Psoas muscle (tissue), 8 donors: ENCODE data around the gene GDAP1L1. TPM values are rescaled to one million over a fixed set of nuclear protein-coding genes. Genes with fewer than 3 reads are reported as not detected.

Experiments
- ATAC-seq, 4 donors: fragments of 200-7000 bp; cut with Tn5 transposase; one replicate each; pipeline ENCODE4 v1.9.1; 2020; ENCODE audit warnings: moderate library complexity in 3 of 4, mild to moderate bottlenecking in 2 of 4
- DNase-seq, 2 donors: peaks; one replicate each; pipeline ENCODE4 v3.0.0-alpha.2; 2020
- H3K27ac ChIP-seq: fragments of 200-600 bp; one replicate; pipeline ENCODE4 v1.8.0; 2022
- H3K27me3 ChIP-seq, 3 donors: fragments of 200-600 bp in 1 of 3; one replicate each; pipeline versions ENCODE4 v1.6.1 to v1.8.0; 2013 to 2022; ENCODE audit warnings: low read length in 2 of 3, mild to moderate bottlenecking in 2 of 3, moderate library complexity in 1 of 3; ENCODE audit not compliant: insufficient read depth in 3 of 3
- H3K36me3 ChIP-seq, 2 donors: fragments of 200-600 bp in 1 of 2; one replicate each; pipeline versions ENCODE4 v1.6.1 to v1.8.0; 2013 to 2022; ENCODE audit warnings: low read depth in 1 of 2, mild to moderate bottlenecking in 1 of 2, moderate library complexity in 1 of 2; ENCODE audit not compliant: insufficient read depth in 1 of 2
- H3K4me1 ChIP-seq: fragments of 200-600 bp; one replicate; pipeline ENCODE4 v1.8.0; 2022
- H3K4me3 ChIP-seq: fragments of 200-600 bp; one replicate; pipeline ENCODE4 v1.8.0; 2022; ENCODE audit warnings: mild to moderate bottlenecking
- H3K9me3 ChIP-seq: fragments of 200-600 bp; one replicate; pipeline ENCODE4 v1.8.0; 2022
- CTCF ChIP-seq: fragments of 200-600 bp; IDR thresholded peaks from one replicate; pipeline ENCODE4 v1.8.0; 2022; ENCODE audit warnings: antibody characterized with exemption
- WGBS, 3 donors: extraction: QIAGEN DNeasy Blood & Tissue Kit; methylation state at CpG; one replicate each; pipeline versions ENCODE4 v1.1.6 to v1.1.7; 2013; 5-methylcytosine and 5-hydroxymethylcytosine counted together
- intact Hi-C, 2 donors: fragments of 100-400 bp; cut with DNase I; formaldehyde crosslinking; loops; one replicate each; pipeline versions ENCODE4 v1.11.0 to v1.14.2; 2022
- polyA plus RNA-seq, 3 donors: library from polyadenylated mRNA; stranded (reverse); fragments of 200-250 nt; gene quantifications; one replicate each; pipeline ENCODE4 v1.2.3, GENCODE V29; 2013
- total RNA-seq, 4 donors: library from RNA; stranded (reverse); fragmentation: NEBNext Ultra II Directional in 2 of 4; extraction: Animal tissue kit (Norgen Biotek cat#: 25700) in 2 of 4; gene quantifications; one replicate each; pipeline versions ENCODE4 v1.2.1 to v1.2.4, GENCODE V29; 2021 to 2023
- donor health status: healthy with polysubstance abuse.
- donor health status: DM: no; HTN: no; CAD: no; lungs with moderate emphysema.
- donor health status: Bipolar disorder and iron deficiency.
- donor health status: healthy.
- donor health status: DM: yes; HTN: yes; CAD: no.
- donor health status: DM: no; HTN: no; CAD: no.
- donor health status: DM: no; HTN: no; CAD: no.
- donor health status: DM: yes; HTN: yes; CAD: no.

Gene GDAP1L1
- total and polyA plus RNA-seq, 7 donors, result 0.04 TPM; not detected in 6

DNA sequence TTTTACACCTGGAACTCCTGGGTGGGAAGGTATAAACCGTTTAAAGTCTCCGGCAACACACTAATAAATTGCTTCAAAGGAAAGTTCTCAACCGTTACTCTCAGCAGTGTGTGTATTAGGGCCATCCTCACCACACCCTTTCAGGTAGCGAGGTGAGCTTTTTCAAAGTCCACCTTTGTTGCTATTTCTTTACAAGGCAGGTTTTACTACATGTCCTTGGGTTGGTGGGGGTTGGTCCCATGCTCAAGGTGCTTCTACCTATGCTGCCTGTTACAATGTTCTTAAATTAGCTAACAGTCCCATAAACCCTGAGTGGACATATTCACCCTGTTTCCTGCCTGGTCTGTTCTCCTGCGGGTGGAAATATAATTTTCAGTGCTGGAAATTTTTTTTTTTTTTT is 23.4 kb upstream of the GDAP1L1 start:
- Histone ChIP-seq H3K9me3 (no peaks in the 10 kb centered on the region), H3K4me3 (no peak overlapping the region), H3K27ac (no peak overlapping the region), H3K36me3 (peaks cover 0 to 17% of the 10 kb centered on the region in 2 donors), H3K27me3 (no peaks in the 10 kb centered on the region), H3K4me1 (no peaks in the 10 kb centered on the region)
- no peak for DNase-seq
- no peak for ATAC-seq
- WGBS, 3 donors, result 80 to 84% (median 80%) methylated on average over 5 of the region's 5 CpGs
- TF ChIP-seq CTCF, result no peak
- intact Hi-C loops, result no loop called here

DNA sequence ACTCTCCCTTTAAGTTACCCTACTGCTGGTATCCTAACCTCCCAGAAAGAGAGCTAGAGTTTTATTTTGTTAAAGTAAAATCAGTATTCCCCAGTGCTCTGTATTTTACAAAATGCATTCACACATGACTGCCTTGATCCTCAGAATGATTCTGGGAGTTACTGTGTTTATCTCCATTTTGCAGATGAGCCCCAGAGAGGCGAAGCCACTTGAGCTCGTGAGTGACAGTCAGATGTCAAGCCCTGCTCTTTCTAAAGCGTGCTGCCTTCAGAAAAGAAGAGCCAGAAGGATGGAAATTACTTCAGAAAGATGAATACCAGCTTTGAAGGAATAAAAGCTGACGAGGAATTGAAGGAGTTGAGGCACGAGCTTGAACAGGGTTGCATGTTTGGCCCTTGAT is 22.5 kb upstream of the GDAP1L1 start:
- DNase-seq (no peak), ATAC-seq (no peak)
- Histone ChIP-seq H3K36me3 (peaks cover 0 to 16% of the 10 kb centered on the region in 2 donors), H3K4me1 (no peaks in the 10 kb centered on the region), H3K27me3 (no peaks in the 10 kb centered on the region), H3K27ac (no peak overlapping the region), H3K9me3 (no peaks in the 10 kb centered on the region), H3K4me3 (no peak overlapping the region)
- WGBS, 3 donors, result 82 to 92% (median 88%) methylated on average over 5 of the region's 5 CpGs
- intact Hi-C loops, result no loop called here
- no peak for TF ChIP-seq CTCF

GRCh38 chr20:44228465-44229258 is 18.4 kb upstream of the GDAP1L1 start:
- H3K27me3 ChIP-seq, result no peaks in the 10 kb centered on the region
- H3K9me3 ChIP-seq, result no peaks in the 10 kb centered on the region
- no peaks in the 10 kb centered on the region for H3K4me1 ChIP-seq
- H3K27ac ChIP-seq, result no peak overlapping the region
- H3K4me3 ChIP-seq, result peak overlapping the region; percentile 45
- WGBS, 3 donors, result 40 to 48% (median 41%) methylated on average over 16 to 17 of the region's 17 CpGs
- intact Hi-C loops, result no loop called here
- H3K36me3 ChIP-seq, result no peaks in the 10 kb centered on the region
- ATAC-seq (peak; percentile 43 to 76 (median 70)), DNase-seq (no peak)
- TF ChIP-seq CTCF, result no peak

GRCh38 chr20:44231193-44231592 is 15.9 kb upstream of the GDAP1L1 start:
- TF ChIP-seq CTCF, result no peak
- no peaks in the 10 kb centered on the region for H3K36me3 ChIP-seq
- ATAC-seq (no peak), DNase-seq (no peak)
- no peak overlapping the region for H3K27ac ChIP-seq
- 81 to 84% (median 84%) methylated on average over 7 of the region's 7 CpGs for WGBS, 3 donors
- no peaks in the 10 kb centered on the region for H3K27me3 ChIP-seq
- no peaks in the 10 kb centered on the region for H3K9me3 ChIP-seq
- intact Hi-C loops, result no loop called here
- no peaks in the 10 kb centered on the region for H3K4me1 ChIP-seq
- H3K4me3 ChIP-seq, result no peak overlapping the region
